Large intestine (tissue), 12 donors: ENCODE data around the gene OR6N1. TPM values are rescaled to one million over a fixed set of nuclear protein-coding genes. Genes with fewer than 3 reads are reported as not detected.

Experiments
- DNase-seq, 2 donors: peaks; one replicate each; pipeline versions ENCODE4 v3.0.0 to v3.0.0-alpha.2; 2013
- H3K27ac ChIP-seq: one replicate; pipeline ENCODE4 v1.5.1; 2013; ENCODE audit warnings: low read length
- H3K27me3 ChIP-seq: 2 replicates; pipeline ENCODE4 v1.6.1; 2013; ENCODE audit warnings: low read length; ENCODE audit not compliant: control insufficient read depth, insufficient read depth
- H3K36me3 ChIP-seq: 2 replicates; pipeline ENCODE4 v1.6.1; 2013; ENCODE audit warnings: low read length; ENCODE audit not compliant: control insufficient read depth, insufficient read depth
- H3K4me1 ChIP-seq: one replicate; pipeline ENCODE4 v1.6.1; 2013; ENCODE audit warnings: low read length; ENCODE audit not compliant: control insufficient read depth, insufficient read depth
- H3K4me3 ChIP-seq: one replicate; pipeline ENCODE4 v1.5.1; 2013; ENCODE audit warnings: low read length
- H3K9me3 ChIP-seq: one replicate; pipeline ENCODE4 v1.6.1; 2013; ENCODE audit warnings: mild to moderate bottlenecking, low read depth, low read length, moderate library complexity; ENCODE audit not compliant: control insufficient read depth
- WGBS: methylation state at CpG from one replicate; pipeline ENCODE4 v1.1.5; 2013; ENCODE audit warnings: low lambda C conversion rate; ENCODE audit not compliant: insufficient coverage; 5-methylcytosine and 5-hydroxymethylcytosine counted together
- long read RNA-seq, 11 donors: transcript quantifications; one replicate each; lab custom pipeline, GENCODE V29; 2026
- polyA plus RNA-seq: library from polyadenylated mRNA; unstranded; fragments of 120-200 nt; gene quantifications from one replicate; pipeline ENCODE4 v1.2.1, GENCODE V29; 2013

The OR6N1 gene, protein sequence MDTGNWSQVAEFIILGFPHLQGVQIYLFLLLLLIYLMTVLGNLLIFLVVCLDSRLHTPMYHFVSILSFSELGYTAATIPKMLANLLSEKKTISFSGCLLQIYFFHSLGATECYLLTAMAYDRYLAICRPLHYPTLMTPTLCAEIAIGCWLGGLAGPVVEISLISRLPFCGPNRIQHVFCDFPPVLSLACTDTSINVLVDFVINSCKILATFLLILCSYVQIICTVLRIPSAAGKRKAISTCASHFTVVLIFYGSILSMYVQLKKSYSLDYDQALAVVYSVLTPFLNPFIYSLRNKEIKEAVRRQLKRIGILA
- polyA plus RNA-seq, result not detected
- long read RNA-seq, donor 1, result 0 reads
- long read RNA-seq, donor 2, result 0 reads
- long read RNA-seq, donor 3, result 0 reads
- long read RNA-seq, donor 4, result 0 reads
- long read RNA-seq, donor 5, result 0 reads
- long read RNA-seq, donor 6, result 0 reads
- long read RNA-seq, donor 7, result 0 reads
- long read RNA-seq, donor 8, result 0 reads
- long read RNA-seq, donor 9, result 0 reads
- long read RNA-seq, donor 10, result 0 reads
- long read RNA-seq, donor 11, result 0 reads

DNA sequence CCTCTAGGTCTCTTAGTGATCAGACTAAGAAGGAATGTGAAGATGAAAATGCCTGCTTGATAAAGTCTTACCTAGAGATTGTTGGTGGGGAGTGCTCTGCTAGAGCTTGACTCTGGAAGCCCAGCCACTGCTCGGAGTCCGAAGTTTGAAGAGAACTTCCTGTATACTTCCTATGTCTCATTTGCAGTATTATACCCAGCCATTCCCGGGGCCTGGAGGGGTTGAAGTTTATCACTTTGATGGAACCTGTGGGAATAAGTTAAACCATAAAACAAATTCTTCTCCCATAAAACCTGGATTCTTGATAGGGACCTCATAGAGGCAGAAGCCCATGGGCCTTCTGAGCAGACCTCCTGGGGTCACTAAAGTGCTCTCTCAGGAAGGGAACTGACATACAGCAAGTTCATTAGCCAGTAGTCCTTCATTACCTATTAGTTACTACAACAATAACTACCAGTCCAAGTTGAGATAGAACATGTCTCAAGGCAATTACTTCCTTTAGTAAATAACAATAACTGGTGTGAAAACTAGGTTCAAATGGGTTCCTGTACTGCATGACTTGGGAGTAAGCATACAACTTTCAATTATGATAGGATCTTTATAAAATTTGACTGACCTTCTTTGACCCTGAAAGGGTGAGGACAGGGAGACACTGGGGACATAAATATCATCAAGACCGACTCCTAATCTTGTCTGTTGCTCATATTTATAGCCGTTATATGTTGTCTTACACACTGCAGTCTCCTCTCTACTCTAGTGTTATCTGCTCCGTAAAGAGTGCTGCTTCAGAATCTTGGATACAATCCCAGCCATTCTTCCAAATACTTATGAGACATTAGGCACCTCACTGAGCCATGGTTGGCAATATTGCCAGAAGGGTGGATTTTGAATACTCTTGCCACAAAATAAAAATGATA, at the start of gene OR6N1:
Gene OR6N1, minus strand, starts transcription at position 246 of the 917 bp plus-strand sequence. CDS start 5,513 bp downstream, outside the sequence.
- DNase-seq, result no peak
- H3K4me1 ChIP-seq, result no peaks in the 10 kb centered on the region
- H3K27me3 ChIP-seq, result no peaks in the 10 kb centered on the region
- H3K9me3 ChIP-seq, result no peaks in the 10 kb centered on the region
- no peaks in the 10 kb centered on the region for H3K36me3 ChIP-seq
- no peak within 1 kb of the TSS for H3K27ac ChIP-seq
- no CpG with 5 or more reads among the region's 6 CpGs for WGBS
- no peak within 1 kb of the TSS for H3K4me3 ChIP-seq

DNA sequence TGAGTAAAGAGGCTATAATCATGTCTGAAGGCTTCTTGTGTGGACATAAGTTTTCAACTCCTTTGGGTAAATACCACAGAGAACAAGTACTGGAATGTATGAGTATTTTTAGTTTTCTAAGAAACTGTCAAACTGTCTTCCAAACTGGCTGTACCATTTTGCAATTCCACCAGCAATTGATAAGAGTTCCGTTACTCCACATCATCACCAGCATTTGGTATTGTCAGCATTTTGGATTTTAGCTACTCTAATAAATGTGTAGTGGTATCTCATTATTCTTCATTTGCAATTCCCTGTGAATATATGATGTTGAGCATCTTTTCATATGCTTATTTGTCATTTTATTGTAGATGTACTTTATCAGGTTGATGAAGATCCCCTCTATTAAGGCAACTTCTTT, 49.7 kb upstream of the OR6N1 start:
- Histone ChIP-seq H3K4me1 (no peaks in the 10 kb centered on the region), H3K4me3 (no peak overlapping the region), H3K36me3 (no peaks in the 10 kb centered on the region), H3K27me3 (no peaks in the 10 kb centered on the region), H3K9me3 (no peaks in the 10 kb centered on the region), H3K27ac (no peak overlapping the region)
- no CpG with 5 or more reads among the region's 1 CpG for WGBS
- DNase-seq, result no peak

DNA sequence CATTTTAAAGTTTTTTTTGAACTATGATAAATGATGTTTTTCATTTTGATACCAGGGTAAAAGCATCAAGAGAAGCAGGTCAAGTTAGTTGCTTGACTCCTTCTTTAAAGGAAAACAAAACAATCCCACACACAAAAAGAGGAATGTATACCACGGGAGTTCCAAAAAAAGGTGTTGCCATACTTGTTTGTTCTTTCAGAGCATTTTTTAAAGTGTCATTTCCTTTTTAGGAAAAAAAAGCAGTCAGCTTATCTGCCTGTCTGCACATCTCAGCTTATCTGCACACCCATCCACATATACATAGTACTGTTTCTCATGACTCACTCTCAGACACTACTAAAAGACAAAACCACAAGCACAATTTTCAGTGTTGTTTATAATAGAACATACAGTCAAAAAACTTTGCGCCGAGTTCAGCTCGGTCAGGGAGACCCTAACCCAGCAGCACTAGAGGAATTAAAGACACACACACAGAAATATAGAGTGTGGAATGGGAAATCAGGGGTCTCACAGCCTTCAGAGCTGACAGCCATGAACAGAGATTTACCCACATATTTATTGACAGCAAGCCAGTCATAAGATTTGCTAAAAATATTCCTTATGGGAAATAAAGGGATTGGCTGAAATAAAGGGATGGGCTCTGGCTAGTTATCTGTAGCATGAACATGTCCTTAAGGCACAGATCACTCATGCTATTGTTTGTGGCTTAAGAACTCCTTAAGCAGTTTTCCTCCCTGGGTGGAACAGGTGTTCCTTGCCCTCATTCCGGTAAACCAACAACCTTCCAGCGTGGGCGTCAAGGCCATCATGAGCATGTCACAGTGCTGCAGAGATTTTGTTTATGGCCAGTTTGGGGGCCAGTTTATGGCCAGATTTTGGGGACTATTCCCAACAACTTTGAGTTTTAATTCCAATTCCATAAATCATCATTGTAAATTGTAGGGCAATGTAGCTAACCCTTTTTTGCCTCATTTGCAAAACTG, 47.8 kb upstream of the OR6N1 start:
- H3K27me3 ChIP-seq, result no peaks in the 10 kb centered on the region
- DNase-seq, result no peak
- no peak overlapping the region for H3K4me3 ChIP-seq
- WGBS, result no CpG with 5 or more reads among the region's 7 CpGs
- no peak overlapping the region for H3K27ac ChIP-seq
- no peaks in the 10 kb centered on the region for H3K36me3 ChIP-seq
- H3K4me1 ChIP-seq, result no peaks in the 10 kb centered on the region
- H3K9me3 ChIP-seq, result no peaks in the 10 kb centered on the region

- Histone ChIP-seq H3K36me3 (no peaks in the 10 kb centered on the region), H3K27ac (no peak overlapping the region), H3K4me1 (no peaks in the 10 kb centered on the region), H3K9me3 (no peaks in the 10 kb centered on the region), H3K4me3 (no peak overlapping the region), H3K27me3 (no peaks in the 10 kb centered on the region)
- no peak for DNase-seq
- no CpG with 5 or more reads among the region's 1 CpG for WGBS
These were observed 47.0 kb upstream of the OR6N1 start for GRCh38 chr1:158818975-158819431.

- Histone ChIP-seq H3K9me3 (no peaks in the 10 kb centered on the region), H3K4me1 (no peaks in the 10 kb centered on the region), H3K36me3 (no peaks in the 10 kb centered on the region), H3K27me3 (no peaks in the 10 kb centered on the region), H3K4me3 (no peak overlapping the region), H3K27ac (no peak overlapping the region)
- WGBS, result no CpG with 5 or more reads among the region's 1 CpG
- no peak for DNase-seq
These were observed 46.6 kb upstream of the OR6N1 start for GRCh38 chr1:158818560-158818959.

GRCh38 chr1:158814970-158815369, 43.0 kb upstream of the OR6N1 start:
- no peaks in the 10 kb centered on the region for H3K27me3 ChIP-seq
- no peaks in the 10 kb centered on the region for H3K4me1 ChIP-seq
- no peaks in the 10 kb centered on the region for H3K36me3 ChIP-seq
- DNase-seq, result no peak
- no peak overlapping the region for H3K4me3 ChIP-seq
- no CpG with 5 or more reads among the region's 1 CpG for WGBS
- H3K27ac ChIP-seq, result no peak overlapping the region
- H3K9me3 ChIP-seq, result no peaks in the 10 kb centered on the region

- no peaks in the 10 kb centered on the region for H3K4me1 ChIP-seq
- no peak for DNase-seq
- H3K4me3 ChIP-seq, result no peak overlapping the region
- H3K36me3 ChIP-seq, result no peaks in the 10 kb centered on the region
- H3K27me3 ChIP-seq, result no peaks in the 10 kb centered on the region
- no peak overlapping the region for H3K27ac ChIP-seq
- 70% methylated on average over 2 of the region's 3 CpGs for WGBS
- no peaks in the 10 kb centered on the region for H3K9me3 ChIP-seq
These were observed 41.2 kb upstream of the OR6N1 start for GRCh38 chr1:158813164-158813563.

GRCh38 chr1:158812336-158812735, 40.3 kb upstream of the OR6N1 start:
- WGBS, result 96% methylated on average over 2 of the region's 2 CpGs
- H3K27ac ChIP-seq, result no peak overlapping the region
- DNase-seq, result no peak
- H3K36me3 ChIP-seq, result no peaks in the 10 kb centered on the region
- no peaks in the 10 kb centered on the region for H3K4me1 ChIP-seq
- H3K9me3 ChIP-seq, result no peaks in the 10 kb centered on the region
- H3K4me3 ChIP-seq, result no peak overlapping the region
- H3K27me3 ChIP-seq, result no peaks in the 10 kb centered on the region

GRCh38 chr1:158810311-158810710, 38.3 kb upstream of the OR6N1 start:
- Histone ChIP-seq H3K4me3 (no peak overlapping the region), H3K27ac (no peak overlapping the region), H3K36me3 (no peaks in the 10 kb centered on the region), H3K9me3 (no peaks in the 10 kb centered on the region), H3K27me3 (no peaks in the 10 kb centered on the region), H3K4me1 (no peaks in the 10 kb centered on the region)
- 80% methylated on average over 2 of the region's 4 CpGs for WGBS
- no peak for DNase-seq
